ENCODE measurements around the gene INSYN2A.

INSYN2A gene

DNA sequence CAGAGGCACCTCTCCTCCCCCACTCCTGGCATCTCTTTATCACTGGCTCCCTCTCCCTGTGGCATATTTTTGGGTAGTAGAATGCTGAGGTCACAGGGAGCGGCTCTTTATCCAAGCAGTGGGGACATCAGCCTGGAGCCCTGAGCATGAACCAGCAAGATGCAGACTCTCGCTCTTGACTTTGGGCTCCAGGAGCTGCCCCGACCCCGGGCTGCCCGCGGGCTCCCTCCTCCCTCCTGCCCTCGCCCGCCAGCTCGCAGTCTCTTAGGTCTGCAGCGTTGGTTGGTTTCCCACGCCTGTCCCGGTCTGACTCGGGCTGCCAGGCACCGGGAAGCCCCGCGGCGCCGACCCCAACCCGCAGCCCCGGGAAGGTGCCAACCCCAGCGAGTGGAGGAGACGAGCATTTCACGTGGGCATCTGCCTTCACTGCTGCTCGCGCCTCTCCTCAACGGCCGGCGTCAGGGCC lies 1.3 kb downstream of the INSYN2A start:
- DNase-seq = no peak

DNA sequence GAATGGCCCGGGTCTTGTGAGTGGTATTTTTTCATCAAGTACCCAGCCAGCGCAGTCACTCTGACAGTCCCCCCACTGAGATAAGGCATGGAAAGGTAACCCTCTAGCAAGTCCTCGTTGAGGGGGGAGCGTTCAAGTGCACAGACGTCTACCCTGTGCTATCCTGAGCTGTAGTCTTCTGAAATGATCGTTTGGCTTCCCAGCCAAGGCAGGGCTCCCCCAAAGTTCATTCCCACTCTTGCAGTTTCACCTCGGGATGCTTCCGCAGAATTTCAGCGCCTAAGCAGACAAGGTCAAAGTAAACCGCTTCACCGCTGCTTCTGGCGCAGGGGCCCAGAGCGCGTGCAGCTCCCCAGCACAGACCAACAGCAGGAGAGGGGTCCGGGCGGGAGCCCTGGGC lies 1.8 kb downstream of the INSYN2A start:
- DNase-seq = no peak

DNA sequence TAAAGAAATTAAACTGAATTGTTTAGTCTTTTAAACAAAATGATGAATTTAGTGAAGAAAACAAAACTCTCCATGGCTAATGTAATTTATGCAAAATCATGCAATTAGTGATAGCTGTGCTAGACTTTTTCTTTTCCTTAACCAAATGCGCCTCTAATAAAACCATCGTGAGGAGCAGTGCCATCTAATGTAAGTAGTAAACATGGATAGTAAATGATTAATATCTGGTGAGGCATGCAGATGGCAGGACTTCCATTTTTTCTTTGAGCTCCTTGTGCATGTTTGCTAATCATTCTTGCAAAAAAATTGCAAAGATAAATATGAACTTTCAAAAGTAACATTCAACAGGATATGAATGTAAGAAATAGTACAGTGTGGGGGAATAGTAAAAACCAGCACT lies 2.3 kb downstream of the INSYN2A start:
- DNase-seq = no peak

DNA sequence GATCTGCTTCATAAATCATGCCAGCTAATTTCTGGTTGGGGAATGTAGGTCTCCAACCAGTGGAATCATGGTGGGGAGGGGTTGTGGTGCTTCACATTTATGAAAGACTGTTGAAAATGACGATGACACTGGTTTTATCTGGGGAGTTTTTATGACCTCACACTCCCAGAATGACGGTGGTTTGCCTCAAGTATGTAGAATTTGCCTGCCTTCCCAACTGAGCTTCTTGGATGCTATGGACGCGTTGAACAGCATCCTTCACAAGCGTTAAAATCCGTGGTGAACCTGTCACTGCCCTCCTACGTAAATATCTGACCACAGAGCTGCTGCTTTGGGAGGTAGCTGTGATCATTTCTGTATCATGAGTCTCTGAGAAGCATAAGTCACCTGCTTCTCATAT lies 3.3 kb downstream of the INSYN2A start:
- no peak for DNase-seq

DNA sequence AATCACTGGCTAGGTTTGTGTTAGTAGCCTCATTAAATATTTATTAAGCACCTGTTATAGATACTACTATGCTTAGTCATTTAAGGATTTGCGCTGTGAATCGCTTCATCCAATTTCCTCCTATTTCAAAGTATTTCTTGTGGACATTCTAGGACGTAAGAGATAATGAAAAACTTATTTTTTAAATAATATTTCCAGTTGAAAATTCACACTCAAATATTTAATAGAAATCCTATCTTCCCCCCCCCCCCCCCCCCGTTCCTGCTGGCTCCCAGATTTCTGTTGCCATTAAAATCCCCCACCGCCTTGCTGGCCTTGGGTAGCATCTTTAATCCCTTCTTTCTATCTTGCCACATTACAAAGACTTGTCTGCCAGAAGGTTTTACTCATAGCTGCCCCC lies 6.0 kb downstream of the INSYN2A start:
- no peak for DNase-seq

DNA sequence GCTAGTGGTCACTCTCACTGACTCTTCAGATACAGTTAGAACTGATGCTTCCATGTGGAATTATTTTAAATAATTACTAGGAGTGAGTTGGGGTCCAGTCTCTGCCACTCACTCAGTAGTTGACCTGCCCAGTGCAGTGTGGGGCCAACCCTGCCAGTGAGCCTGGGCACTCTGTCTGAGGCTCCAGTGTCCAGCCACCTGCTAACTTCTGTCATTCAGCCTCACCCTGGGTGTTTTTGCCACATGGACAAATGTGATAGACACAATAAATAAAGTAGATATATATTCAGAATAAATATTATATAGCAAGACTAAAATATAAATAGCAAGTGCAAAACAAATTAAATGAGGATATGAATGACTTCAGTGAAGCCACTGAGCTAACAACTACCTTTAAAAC lies 7.2 kb downstream of the INSYN2A start:
- DNase-seq = no peak

DNA sequence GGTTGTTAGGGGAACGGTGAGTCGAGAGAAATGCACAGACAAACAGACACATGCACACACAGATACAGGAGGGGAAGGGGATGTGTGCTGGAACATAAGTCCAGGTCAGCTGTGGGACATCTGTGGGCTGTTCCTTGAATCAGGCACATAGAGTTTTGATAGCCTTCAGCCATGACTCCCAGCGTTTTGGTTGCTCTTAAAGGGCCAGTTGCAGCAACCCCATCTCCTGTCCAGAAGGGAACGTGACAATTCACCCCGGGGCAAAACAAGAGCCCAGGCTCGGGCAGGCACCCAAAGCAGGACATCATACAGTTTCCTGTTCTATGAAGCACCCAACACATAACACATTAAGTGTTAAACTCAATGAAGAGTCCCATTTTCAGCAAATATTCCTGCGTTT lies 9.6 kb downstream of the INSYN2A start:
- DNase-seq = no peak

DNA sequence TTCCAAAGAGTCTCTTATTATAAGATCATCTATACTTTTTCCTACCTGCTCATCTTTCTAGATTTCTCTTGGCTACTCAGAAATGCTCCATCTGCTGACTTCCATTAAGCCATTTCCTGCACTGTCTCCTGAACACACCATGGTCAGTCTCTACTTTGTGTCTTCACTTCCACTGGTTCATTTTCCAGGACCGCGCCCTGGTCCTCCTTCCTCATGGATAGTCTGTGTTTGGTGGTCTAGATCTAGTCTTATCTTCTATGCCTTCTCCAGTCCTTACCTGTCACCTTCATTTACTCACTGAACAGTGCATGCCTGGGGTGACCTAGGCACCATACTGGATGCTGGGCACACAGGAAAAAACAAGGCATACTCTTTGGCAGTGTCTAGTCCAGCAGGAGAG lies 11.8 kb downstream of the INSYN2A start:
- no peak for DNase-seq

DNA sequence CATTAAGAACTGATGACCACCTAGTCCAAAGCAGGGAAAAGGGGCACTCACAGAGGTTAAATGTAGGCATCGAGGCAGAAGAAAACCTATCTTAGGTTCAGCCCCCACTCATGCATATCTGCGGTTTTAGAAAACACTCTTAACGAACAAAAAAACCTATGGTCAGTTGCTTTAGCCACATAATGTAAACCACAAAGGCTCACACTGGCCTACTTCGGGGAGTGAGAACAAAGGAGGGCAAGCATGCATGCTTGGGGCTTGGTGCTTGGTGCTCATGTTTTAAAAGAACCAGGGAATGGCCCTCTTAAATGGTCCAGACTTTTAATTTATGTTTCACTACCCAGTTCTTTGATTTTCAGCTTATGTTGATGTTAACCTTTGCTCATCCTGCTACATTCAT lies 14.2 kb downstream of the INSYN2A start:
- no peak for DNase-seq

DNA sequence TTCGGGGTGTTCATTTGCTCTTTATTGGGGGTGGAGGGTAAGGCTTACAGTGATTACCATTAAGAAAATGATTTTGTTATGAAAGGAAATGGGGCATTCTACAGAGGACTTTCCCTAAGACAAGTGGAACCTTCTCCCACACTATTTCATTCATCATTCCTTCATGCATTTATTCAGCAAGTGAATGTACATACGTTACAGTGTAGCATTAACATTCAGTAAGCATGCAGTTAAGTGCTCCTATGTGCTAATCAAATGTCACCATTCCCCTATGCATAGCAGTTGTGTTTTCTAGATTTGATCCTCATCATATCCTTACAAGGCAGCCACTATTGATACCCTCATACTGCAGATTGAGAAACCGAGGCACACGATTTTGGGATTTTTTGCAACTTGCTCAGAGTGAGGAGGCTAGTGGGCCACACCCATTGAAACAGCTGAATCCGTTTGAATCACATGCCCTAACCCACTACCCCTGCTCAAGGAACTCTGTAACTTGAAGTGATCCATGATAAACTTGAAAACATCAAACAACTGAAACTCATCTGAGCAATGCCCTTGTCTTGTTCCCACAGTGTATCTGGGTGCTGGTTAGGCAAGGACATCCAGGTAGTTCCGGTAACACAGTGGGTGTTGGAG lies 16.7 kb downstream of the INSYN2A start:
- no peak for DNase-seq

DNA sequence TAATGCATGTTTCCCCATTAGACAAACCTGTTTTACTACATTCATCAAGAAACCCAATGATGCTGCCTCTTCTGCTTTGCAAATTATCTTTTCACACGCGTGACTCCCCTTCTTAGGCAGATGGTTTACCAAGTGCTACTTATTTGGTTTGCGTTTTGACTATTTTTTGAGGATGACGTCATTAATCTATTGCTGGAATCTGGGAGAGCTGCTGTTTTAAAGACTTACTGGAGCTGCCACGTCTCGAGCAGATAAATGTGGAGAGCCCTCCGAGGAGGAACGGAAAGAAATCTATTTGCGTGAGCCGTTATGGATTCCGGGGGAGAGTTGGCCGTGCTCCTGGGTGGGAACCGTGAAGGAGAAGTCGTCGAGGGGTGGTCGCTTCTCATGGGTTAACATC lies 19.7 kb downstream of the INSYN2A start:
- DNase-seq = no peak

DNA sequence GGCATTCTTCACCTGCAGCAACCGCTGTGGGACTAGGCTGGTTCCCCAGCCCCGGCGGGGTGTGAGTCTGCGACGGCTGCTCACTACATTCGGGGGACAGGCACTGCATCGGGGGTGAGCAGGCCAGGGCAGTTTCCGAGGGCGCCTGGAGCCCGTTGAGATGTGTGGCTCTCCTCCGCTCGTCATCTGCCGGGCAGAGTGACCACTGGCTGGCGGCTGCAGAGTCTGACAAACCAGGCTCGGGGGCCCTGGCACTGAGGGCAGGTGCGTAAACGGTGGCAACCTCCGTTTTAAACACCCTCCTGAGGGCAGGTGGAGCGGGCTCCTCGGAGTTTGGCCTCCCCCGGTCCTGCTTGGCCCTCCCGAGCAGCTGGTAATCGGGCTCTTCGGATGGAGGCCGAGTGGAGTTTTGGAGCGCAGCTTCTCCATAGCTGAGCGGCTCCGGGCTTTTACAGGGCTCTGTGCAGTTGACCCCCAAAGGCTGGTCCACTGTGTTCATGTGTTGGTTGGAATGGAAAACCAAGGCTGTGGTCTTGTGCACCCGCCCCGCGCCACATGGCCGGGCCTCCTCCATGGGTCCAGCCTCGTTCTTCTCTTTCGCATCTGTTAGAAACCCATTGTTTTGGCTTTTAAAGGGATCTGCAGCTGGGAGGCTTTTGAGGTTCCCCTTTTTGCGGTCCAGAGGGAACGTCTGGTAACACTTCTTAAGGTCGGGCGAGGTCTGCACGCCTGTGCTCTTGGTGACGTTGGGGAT lies 20.9 kb downstream of the INSYN2A start:
- no peak for DNase-seq

DNA sequence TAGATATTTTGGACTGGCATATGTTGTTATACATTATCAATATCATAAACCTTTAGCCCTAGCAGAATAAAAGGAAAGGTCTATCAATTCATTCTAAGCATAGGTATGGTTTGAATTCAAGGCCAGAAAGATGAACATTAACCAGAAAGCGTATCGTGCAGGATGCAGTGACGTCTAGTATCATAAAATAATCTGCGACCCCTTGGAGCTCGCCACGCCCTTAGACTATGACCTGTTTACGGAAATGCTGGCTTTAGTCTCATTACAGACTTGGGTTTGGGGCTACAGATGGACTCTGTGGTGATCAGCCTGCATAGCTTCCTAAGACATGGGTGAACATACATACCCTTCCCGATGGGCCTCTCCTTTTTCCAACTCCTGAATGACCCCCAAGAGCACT lies 21.5 kb downstream of the INSYN2A start:
- no peak for DNase-seq

DNA sequence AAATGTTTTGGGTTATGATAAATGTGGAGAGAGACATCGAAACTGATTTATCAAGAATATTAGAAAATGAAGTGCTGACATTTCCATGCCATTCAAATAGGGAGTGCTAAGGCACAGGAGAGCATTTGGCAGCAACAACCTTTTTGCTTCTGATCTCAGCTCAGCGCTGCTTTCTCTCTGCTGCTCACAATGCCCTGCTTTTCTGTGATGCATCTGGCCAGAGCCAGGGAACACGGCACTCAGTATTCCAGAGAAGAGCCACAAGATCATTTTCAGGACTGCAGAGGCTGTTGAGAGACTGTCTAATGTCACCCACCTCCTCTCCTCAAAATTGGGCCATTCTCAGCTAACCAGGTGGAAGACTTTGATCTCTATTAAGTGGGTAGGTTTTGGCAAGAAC lies 28.1 kb downstream of the INSYN2A start:
- DNase-seq = no peak

DNA sequence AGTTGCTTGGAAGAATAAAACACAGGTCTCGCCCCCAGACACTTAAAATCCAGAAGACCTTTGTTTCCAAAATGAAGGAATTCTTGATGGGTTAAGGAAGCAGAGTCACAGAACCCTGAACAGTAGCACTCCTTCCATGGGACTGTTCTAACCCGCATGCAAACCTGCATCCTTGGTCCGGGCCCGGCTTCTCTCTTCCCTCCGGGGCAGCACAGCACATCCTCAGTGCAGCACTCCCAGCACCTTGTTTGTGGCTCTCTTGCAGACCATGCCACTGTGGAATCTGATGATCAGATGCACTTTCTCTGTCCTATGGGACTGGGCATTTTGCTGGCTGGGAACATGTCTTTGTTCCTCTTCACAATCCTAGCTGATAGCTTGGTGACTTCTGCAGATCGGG lies 33.5 kb downstream of the INSYN2A start:
- DNase-seq = no peak

DNA sequence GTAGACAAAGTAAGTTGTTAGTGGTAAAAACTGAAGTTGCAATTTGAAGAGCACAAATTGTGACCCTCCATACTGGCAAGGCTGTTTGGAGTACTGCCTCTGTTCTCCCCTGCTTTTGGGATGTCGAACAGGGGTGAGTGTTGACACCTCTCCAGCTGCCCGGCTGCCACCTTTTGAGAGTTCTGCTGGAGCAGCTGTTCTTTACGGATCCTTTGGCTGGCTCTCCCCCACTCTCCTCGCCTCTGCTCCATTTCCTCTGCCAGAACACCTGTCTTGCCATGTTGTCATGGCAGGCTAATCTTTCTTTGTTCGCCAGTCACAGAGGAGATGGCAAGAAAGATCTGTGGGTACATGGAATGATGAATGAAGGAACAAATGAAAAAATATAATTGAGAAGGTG lies 34.9 kb downstream of the INSYN2A start:
- no peak for DNase-seq

DNA sequence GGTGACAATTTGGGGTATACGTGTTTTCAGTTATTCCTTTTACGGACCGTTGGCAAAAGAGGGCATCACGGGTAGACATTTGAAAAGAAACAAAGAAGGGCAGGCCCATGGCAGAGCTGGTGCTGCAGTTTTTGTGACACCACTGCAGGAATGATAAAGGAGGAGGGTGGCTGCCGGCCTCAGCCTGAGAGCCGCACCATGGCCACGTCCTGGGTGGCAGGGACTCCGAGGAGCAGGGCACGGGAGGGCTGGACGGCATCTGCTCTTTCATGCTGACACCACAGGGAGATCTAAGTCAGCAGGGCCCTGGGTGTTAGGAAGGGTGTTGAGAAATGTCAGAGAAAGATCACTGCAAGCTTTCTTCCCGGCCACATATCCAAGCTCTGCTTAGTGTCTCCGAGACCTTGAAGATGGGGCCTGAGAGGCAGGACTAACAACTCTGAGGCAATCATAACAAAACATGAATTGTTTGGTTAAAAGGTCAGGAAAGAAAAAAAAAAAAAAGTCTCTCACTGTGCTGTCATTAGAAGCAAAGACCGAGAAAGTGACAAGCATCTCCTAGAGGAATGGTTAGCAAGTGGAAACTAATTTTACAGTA lies 36.6 kb downstream of the INSYN2A start:
- no peak for DNase-seq

DNA sequence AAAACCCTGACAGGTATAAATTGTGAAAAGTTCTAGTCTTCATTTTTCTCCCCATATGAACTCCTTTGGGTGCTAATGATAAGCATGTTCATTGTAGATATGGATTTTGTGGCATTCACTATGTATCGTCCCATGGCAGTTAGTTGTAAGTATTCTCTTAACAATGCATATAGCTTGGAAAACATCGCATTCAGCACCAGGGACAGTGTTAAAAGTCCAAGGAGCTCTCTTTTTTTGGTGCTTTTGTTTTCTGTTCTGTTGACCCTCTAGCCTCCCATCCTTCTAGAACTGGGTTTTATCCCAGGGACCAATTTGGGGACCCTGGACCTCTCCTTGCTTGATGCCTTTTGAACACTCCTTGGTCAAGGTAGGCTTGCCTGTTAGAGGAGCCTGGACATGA lies 37.7 kb downstream of the INSYN2A start:
- no peak for DNase-seq

DNA sequence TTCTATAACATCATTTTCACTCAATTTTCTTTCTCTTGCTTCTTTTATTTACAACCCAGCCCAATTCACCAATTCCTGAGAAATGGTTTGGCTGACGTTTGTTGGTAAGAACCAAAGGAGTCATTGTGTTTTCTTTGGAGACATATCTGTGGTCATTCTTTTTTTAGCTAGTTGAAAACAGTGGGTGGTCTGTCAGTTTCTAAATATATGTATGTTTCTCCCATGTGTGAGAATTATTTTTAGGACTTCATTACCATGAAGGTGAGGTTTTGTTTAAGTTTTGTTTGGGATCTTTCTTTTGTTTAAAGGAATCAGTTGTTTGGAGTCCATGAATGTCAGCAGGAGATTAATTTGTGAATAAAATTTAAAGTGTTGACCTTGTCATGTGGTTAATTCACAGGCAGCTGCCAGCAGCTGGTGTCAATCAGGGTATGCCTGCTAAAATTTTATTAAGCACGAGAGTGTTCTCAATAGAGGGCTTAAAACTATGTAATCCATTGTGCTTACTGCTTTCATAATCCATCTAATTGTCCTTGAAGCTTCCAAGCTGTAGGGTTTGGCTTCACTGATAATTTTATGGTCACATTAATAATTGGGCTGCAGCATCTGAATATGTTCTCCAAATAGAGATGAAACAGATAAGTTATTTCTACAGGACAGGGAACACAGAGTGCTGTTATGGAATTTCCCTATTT lies 38.7 kb downstream of the INSYN2A start:
- DNase-seq = no peak

DNA sequence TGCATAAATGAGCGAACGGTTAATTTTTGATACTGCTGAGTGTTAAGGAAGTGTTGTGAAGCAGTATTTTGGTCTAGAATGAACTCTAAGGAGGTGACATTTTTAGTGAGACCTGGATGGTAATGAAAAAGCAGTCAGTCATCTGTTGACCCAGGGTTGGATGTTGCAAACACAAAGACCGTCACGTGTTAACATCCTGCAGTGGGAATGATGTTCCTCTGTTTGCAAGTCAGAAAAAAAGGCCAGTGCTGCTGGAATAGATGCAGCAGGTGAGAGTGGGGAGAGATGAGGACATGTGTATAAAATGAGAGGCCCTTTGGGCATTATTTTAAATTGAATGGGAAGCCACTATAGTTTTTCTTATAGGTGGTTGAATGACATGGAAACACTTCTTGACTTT lies 39.3 kb downstream of the INSYN2A start:
- no peak for DNase-seq

DNA sequence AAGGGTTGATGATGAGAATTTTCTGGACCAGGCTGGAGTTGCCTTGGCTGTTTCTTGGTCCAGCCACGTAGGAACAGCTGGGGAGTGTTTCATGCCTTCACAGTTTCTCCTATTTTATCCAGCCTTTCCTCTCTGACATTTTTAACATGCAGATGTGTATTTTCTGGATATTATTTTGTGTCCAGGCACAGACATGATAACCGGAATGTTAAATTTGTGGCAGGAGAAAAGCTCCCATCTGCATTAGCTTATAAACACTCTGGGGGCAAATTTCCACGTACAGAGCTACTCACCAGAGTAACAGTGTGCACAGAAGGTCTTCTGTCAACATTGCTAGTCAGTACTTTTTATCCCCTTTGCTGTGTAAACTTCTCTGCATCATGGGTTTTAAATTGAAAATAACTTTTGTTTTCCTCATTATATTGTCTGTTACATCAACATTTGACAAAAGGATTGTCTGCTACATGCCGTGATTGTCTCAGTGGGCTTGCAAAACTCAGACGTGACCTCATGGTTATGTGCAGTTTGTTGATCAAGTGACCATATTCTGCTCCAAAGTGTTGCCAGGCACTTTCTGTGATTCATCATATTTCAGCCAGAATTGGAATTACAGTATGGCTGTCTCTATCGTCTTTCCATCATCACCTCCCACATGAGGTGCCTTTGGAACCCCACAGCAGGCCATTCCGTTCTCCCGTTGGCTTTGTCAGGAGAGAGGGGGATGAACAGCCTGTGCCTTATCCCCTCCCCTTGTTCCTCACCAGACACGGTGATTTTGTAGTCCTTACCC lies 41.4 kb downstream of the INSYN2A start:
- DNase-seq = no peak

DNA sequence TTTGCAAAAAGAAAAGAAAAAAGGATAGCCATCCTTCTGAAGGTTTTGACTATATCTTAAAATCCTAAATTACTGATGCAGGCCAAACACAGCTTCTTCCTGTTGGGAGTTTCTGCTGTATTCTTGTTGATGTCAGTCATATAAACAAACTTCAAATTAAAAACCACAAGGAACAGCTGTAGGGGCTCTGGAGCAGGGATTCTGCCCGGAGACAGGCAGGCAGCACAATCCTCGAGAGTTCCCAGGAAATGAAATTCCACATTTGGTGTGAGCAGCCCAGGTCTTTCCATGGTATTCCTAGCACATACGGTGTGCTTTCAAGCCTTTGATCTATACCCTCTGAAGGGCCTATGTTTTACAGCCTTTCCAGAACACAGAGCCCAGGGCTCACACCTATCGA lies 43.2 kb downstream of the INSYN2A start:
- DNase-seq = no peak

Measured in activated CD4-positive, alpha-beta T cell treated with anti-CD3 and anti-CD28 coated beads for 48 hours (primary cell).